Measurements from ENCODE around the gene CBX5.
"Not testable (repeated sequence)": the region's sequence is repeated elsewhere in the genome, so short reads cannot be mapped to it uniquely, and the experiment has no call there.

The CBX5 gene

GRCh38 chr12:54294152-54294952 is 14.4 kb upstream of the CBX5 start:
- no peak for DNase-seq (ENCODE audit: low read depth)

- DNase-seq (ENCODE audit: low read depth) = no peak
Measured at GRCh38 chr12:54292931-54293241, 13.0 kb upstream of the CBX5 start.

- no peak for DNase-seq (ENCODE audit: low read depth)
Measured at GRCh38 chr12:54292083-54292930, 12.4 kb upstream of the CBX5 start.

- no peak for DNase-seq (ENCODE audit: low read depth)
Measured at GRCh38 chr12:54287261-54288157, 7.6 kb upstream of the CBX5 start.

GRCh38 chr12:54286042-54287030 is 6.4 kb upstream of the CBX5 start:
- DNase-seq (ENCODE audit: low read depth) = no peak

- DNase-seq (ENCODE audit: low read depth) = no peak
Measured at GRCh38 chr12:54285150-54286041, 5.5 kb upstream of the CBX5 start.

- DNase-seq (ENCODE audit: low read depth) = not testable (repeated sequence)
Measured at GRCh38 chr12:54284070-54284780, 4.3 kb upstream of the CBX5 start.

- DNase-seq (ENCODE audit: low read depth) = no peak
Measured at GRCh38 chr12:54282949-54283593, 3.1 kb upstream of the CBX5 start.

- not testable (repeated sequence) for DNase-seq (ENCODE audit: low read depth)
Measured at GRCh38 chr12:54281694-54282093, 1.8 kb upstream of the CBX5 start.

- DNase-seq (ENCODE audit: low read depth) = not testable (repeated sequence)
Measured at GRCh38 chr12:54281261-54281638, 1.3 kb upstream of the CBX5 start.

GRCh38 chr12:54280468-54281260 is 742 bp upstream of the CBX5 start, which contains the start of gene HNRNPA1:
TSS of gene HNRNPA1 (plus strand) at chr12:54280726. CDS start at chr12:54280808, 82 bp downstream.
- DNase-seq (ENCODE audit: low read depth) = no peak

GRCh38 chr12:54279227-54279631 is 693 bp downstream of the CBX5 start:
- no peak for DNase-seq (ENCODE audit: low read depth)

- no peak for DNase-seq (ENCODE audit: low read depth)
Measured at GRCh38 chr12:54277823-54278276, 2.1 kb downstream of the CBX5 start.

GRCh38 chr12:54276368-54276767 is 3.6 kb downstream of the CBX5 start:
- DNase-seq (ENCODE audit: low read depth) = no peak

- no peak for DNase-seq (ENCODE audit: low read depth)
Measured at GRCh38 chr12:54273981-54274380, 5.9 kb downstream of the CBX5 start.

GRCh38 chr12:54272214-54272613 is 7.7 kb downstream of the CBX5 start:
- DNase-seq (ENCODE audit: low read depth) = no peak

- no peak for DNase-seq (ENCODE audit: low read depth)
Measured at GRCh38 chr12:54270345-54270744, 9.6 kb downstream of the CBX5 start.

GRCh38 chr12:54266852-54267251 is 13.1 kb downstream of the CBX5 start:
- no peak for DNase-seq (ENCODE audit: low read depth)

Measured in HS-5 (cell line).